H1 (cell line): ENCODE data around the gene LMX1B.
A peak's percentile ranks its signal among the peaks of the same experiment; 100 is the strongest.

Experiments used
- CHD2 ChIP-seq: IDR thresholded peaks from 2 replicates; pipeline ENCODE4 v1.6.1; 2012; ENCODE audit warnings: low read length, improper control_type of control experiment
- POLR2AphosphoS5 ChIP-seq: IDR thresholded peaks from 2 replicates; pipeline ENCODE4 v1.6.1; 2011; ENCODE audit warnings: low read depth, low read length
- SIN3A ChIP-seq, 2 experiments: IDR thresholded peaks in 1 of 2; conservative IDR thresholded peaks in 1 of 2; 2 replicates each; pipeline ENCODE4 v1.6.1; 2011 to 2012; ENCODE audit warnings: low read length in 2 of 2, improper control_type of control experiment in 1 of 2, low read depth in 1 of 2, mild to moderate bottlenecking in 1 of 2
- TAF1 ChIP-seq: IDR thresholded peaks from 2 replicates; pipeline ENCODE4 v1.6.1; 2011; ENCODE audit warnings: mild to moderate bottlenecking, low read depth, low read length
- TBP ChIP-seq: IDR thresholded peaks from 2 replicates; pipeline ENCODE4 v1.6.1; 2011; ENCODE audit warnings: low read depth, low read length, improper control_type of control experiment
- TF ChIP-seq, protein P1 (sequence below), 3 experiments: IDR thresholded peaks; 1 replicate in 2 of 3; 2 replicates in 1 of 3; pipeline versions ENCODE4 v1.5.1 to v1.6.1; 2011; ENCODE audit warnings: low read length in 3 of 3, mild to moderate bottlenecking in 3 of 3, inconsistent platforms in 2 of 3, low read depth in 1 of 3, moderate library complexity in 1 of 3; ENCODE audit not compliant: insufficient read depth in 1 of 3; ENCODE audit errors: control extremely low read depth in 1 of 3

DNA sequence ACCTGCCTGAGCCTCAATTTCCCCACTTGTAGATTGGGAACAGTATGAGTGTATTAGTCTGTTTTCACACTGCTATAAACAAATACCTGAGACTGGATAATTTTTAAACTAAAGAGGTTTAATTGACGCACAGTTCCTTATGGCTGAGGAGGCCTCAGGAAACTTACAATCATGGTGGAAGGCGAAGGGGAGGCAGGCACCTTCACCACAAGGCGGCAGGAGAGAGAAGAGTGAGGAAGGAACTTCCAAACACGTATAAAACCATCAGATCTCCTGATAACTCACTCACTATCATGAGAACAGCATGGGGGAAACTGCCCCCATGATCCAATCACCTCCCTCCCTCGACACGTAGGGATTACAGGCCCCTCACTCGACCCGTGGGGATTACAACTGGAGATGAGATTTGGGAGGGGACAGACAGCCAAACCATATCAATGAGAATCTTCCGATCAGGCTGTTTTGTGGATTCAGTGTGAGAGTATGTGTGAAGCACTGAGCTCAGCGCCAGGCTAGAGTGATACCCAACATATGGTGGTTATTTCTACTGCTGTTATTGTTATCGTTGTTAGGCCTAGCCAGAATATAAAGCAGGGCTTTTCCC, 14.6 kb upstream of the LMX1B start:
- TF ChIP-seq CHD2 (no peak), TAF1 (no peak), POLR2AphosphoS5 (no peak), TBP (no peak), SIN3A (conservative IDR thresholded peaks at IDR 0.05 in 1 of 2, IDR thresholded peaks at IDR 0.05 in 1 of 2; ENCODE audit: low read depth in 1 of 2, low read length in 2 of 2) (no peak)
- TF ChIP-seq, protein P1, sequence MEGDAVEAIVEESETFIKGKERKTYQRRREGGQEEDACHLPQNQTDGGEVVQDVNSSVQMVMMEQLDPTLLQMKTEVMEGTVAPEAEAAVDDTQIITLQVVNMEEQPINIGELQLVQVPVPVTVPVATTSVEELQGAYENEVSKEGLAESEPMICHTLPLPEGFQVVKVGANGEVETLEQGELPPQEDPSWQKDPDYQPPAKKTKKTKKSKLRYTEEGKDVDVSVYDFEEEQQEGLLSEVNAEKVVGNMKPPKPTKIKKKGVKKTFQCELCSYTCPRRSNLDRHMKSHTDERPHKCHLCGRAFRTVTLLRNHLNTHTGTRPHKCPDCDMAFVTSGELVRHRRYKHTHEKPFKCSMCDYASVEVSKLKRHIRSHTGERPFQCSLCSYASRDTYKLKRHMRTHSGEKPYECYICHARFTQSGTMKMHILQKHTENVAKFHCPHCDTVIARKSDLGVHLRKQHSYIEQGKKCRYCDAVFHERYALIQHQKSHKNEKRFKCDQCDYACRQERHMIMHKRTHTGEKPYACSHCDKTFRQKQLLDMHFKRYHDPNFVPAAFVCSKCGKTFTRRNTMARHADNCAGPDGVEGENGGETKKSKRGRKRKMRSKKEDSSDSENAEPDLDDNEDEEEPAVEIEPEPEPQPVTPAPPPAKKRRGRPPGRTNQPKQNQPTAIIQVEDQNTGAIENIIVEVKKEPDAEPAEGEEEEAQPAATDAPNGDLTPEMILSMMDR (IDR thresholded peaks at IDR 0.05; ENCODE audit: control extremely low read depth in 1 of 3, insufficient read depth in 1 of 3, low read depth in 1 of 3, low read length in 3 of 3), result peak; percentile 50 to 70 (median 63)
